WTC11 (cell line): ENCODE measurements around the gene PHRF1. TPM values are rescaled to one million over a fixed set of nuclear protein-coding genes. Genes with fewer than 3 reads are reported as not detected.

Source experiments
- ATAC-seq: fragments of 200-7000 bp; cut with Tn5 transposase; 2 replicates; pipeline ENCODE4 v1.10.0; 2021; ENCODE audit warnings: mild to moderate bottlenecking, moderate library complexity
- CTCF ChIA-PET: fragments of 300-600 bp; sonication (Branson Sonifier 250); formaldehyde crosslinking; loops from one replicate; lab custom pipeline; 2021; ENCODE audit warnings: antibody characterized with exemption; lab: Charles Lee
- POLR2A ChIA-PET: fragments of 350-600 bp; sonication (Branson Sonifier 250); formaldehyde crosslinking; loops from one replicate; lab custom pipeline; 2021; ENCODE audit warnings: antibody characterized with exemption; lab: Charles Lee
- DNase-seq: peaks from one replicate; pipeline ENCODE4 v3.0.0; 2021; ENCODE audit warnings: low spot score
- H3K27ac Mint-ChIP-seq: 2 replicates; pipeline ENCODE4 v1.8.0; 2021; ENCODE audit warnings: mixed read lengths
- H3K27me3 Mint-ChIP-seq: 2 replicates; pipeline ENCODE4 v1.8.0; 2021; ENCODE audit warnings: low read depth, mild to moderate bottlenecking, moderate library complexity, mixed read lengths
- H3K36me3 Mint-ChIP-seq: 2 replicates; pipeline ENCODE4 v1.8.0; 2021; ENCODE audit warnings: mixed read lengths
- H3K4me1 Mint-ChIP-seq: 2 replicates; pipeline ENCODE4 v1.8.0; 2022; ENCODE audit warnings: mixed read lengths
- H3K4me3 Mint-ChIP-seq: 2 replicates; pipeline ENCODE4 v1.8.0; 2021; ENCODE audit warnings: mild to moderate bottlenecking, moderate library complexity, mixed read lengths
- H3K9me3 Mint-ChIP-seq: 2 replicates; pipeline ENCODE4 v1.8.0; 2021; ENCODE audit warnings: mixed read lengths
- CREB1 ChIP-seq: sonication (generic); formaldehyde crosslinking; IDR thresholded peaks from 2 replicates; pipeline ENCODE4 v1.8.0; 2023; ENCODE audit warnings: mild to moderate bottlenecking, missing genetic modification reagents
- ESRRA ChIP-seq: sonication (generic); formaldehyde crosslinking; IDR thresholded peaks from 2 replicates; pipeline ENCODE4 v1.8.1; 2022; ENCODE audit warnings: mild to moderate bottlenecking, missing genetic modification reagents, borderline replicate concordance
- FOXJ3 ChIP-seq: sonication (generic); formaldehyde crosslinking; IDR thresholded peaks from 2 replicates; pipeline ENCODE4 v1.9.0; 2021; ENCODE audit warnings: missing genetic modification reagents, mild to moderate bottlenecking, borderline replicate concordance
- FOXK1 ChIP-seq: sonication (generic); formaldehyde crosslinking; IDR thresholded peaks from 2 replicates; pipeline ENCODE4 v1.8.0; 2022; ENCODE audit warnings: mild to moderate bottlenecking, moderate library complexity, missing genetic modification reagents
- OVOL2 ChIP-seq: fragments of 250-450 bp; sonication (Bioruptor Pico); IDR thresholded peaks from 2 replicates; pipeline ENCODE4 v1.9.0; 2021; ENCODE audit warnings: mild to moderate bottlenecking, borderline replicate concordance
- PRRX2 ChIP-seq: fragments of 250-450 bp; sonication (Bioruptor Pico); IDR thresholded peaks from 2 replicates; pipeline ENCODE4 v1.8.0; 2021; ENCODE audit warnings: mild to moderate bottlenecking
- SMAD4 ChIP-seq: sonication (generic); formaldehyde crosslinking; IDR thresholded peaks from 2 replicates; pipeline ENCODE4 v1.8.0; 2022; ENCODE audit warnings: mild to moderate bottlenecking, missing genetic modification reagents
- TCF7 ChIP-seq: sonication (generic); formaldehyde crosslinking; IDR thresholded peaks from 2 replicates; pipeline ENCODE4 v1.8.0; 2022; ENCODE audit warnings: mild to moderate bottlenecking, low read depth, missing genetic modification reagents, moderate library complexity
- TEAD4 ChIP-seq: sonication (generic); formaldehyde crosslinking; IDR thresholded peaks from 2 replicates; pipeline ENCODE4 v1.8.0; 2022; ENCODE audit warnings: mild to moderate bottlenecking, missing genetic modification reagents
- ZNF138 ChIP-seq: sonication (generic); formaldehyde crosslinking; conservative IDR thresholded peaks from 2 replicates; pipeline ENCODE4 v1.8.1; 2022; ENCODE audit warnings: mild to moderate bottlenecking, moderate library complexity, missing genetic modification reagents
- ZNF232 ChIP-seq: sonication (generic); formaldehyde crosslinking; IDR thresholded peaks from 2 replicates; pipeline ENCODE4 v1.8.0; 2022; ENCODE audit warnings: mild to moderate bottlenecking, missing genetic modification reagents
- ZNF396 ChIP-seq: fragments of 250-450 bp; sonication (Bioruptor Pico); IDR thresholded peaks from 2 replicates; pipeline ENCODE4 v1.8.0; 2021; ENCODE audit warnings: mild to moderate bottlenecking, moderate library complexity, borderline replicate concordance
- total RNA-seq: library from RNA; stranded (reverse); gene quantifications from 3 replicates; pipeline ENCODE4 v1.2.3, GENCODE V29; 2021
- TF ChIP-seq, protein P1 (sequence below): sonication (generic); formaldehyde crosslinking; IDR thresholded peaks from 2 replicates; pipeline ENCODE4 v1.8.1; 2022; ENCODE audit warnings: mild to moderate bottlenecking, moderate library complexity, missing genetic modification reagents
- TF ChIP-seq, protein P2 (sequence below): sonication (generic); formaldehyde crosslinking; IDR thresholded peaks from 2 replicates; pipeline ENCODE4 v1.8.1; 2023; ENCODE audit warnings: mild to moderate bottlenecking, missing genetic modification reagents
- TF ChIP-seq, protein P3 (sequence below): sonication (generic); formaldehyde crosslinking; IDR thresholded peaks from 2 replicates; pipeline ENCODE4 v1.8.0; 2022; ENCODE audit warnings: mild to moderate bottlenecking, missing genetic modification reagents
- TF ChIP-seq, protein P4 (sequence below): fragments of 250-450 bp; sonication (Bioruptor Pico); IDR thresholded peaks from 2 replicates; pipeline ENCODE4 v2.1.2; 2022; ENCODE audit warnings: mild to moderate bottlenecking, moderate library complexity
- TF ChIP-seq, protein P5 (sequence below): sonication (generic); formaldehyde crosslinking; IDR thresholded peaks from 2 replicates; pipeline ENCODE4 v1.8.1; 2023; ENCODE audit warnings: mild to moderate bottlenecking, missing genetic modification reagents
- TF ChIP-seq, protein P6 (sequence below): sonication (generic); formaldehyde crosslinking; IDR thresholded peaks from 2 replicates; pipeline ENCODE4 v1.8.0; 2023; ENCODE audit warnings: mild to moderate bottlenecking, missing genetic modification reagents

PHRF1 gene
- total RNA-seq, 1 experiment from 2014 or later: 46.9 TPM

DNA sequence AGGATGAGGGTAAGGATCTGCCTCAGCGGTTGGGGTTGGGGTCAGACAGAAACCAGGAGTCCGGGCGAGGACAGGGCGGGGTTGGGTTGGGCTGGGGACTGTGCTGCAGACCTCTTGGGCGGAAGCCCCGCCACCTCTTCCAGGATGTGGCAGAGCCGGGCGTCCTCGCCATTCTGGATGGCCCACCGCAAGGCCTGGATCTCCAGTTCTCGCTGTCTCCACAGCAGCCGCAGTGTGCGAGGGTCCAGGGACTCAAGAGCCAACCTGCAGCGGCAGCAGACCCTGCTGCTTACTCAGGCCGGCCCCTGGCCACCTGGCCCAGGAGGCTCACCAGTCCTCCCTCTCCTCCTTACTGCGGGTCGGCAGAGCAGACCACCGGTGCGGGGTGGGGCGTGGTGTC, 17.8 kb upstream of the PHRF1 start:
- ATAC-seq: no peak
- Mint-ChIP-seq H3K27ac (no peak overlapping the region), H3K4me3 (no peak overlapping the region), H3K4me1 (peaks cover 13% of the 10 kb centered on the region), H3K36me3 (no peaks in the 10 kb centered on the region), H3K9me3 (no peaks in the 10 kb centered on the region), H3K27me3 (peaks cover 28% of the 10 kb centered on the region)
- ChIA-PET CTCF (interaction anchor here (1.6 kb wide), 1 partner anchor 170 kb away, joined by 6 read pairs; no protein-coding TSS in a partner anchor), POLR2A (no interaction called here)
- DNase-seq: no peak
- no peak for TF ChIP-seq CREB1 (CRISPR knock-in tag)
- no peak for TF ChIP-seq FOXJ3 (CRISPR knock-in tag)
- TF ChIP-seq ZNF396 (CRISPR knock-in tag): no peak
- TF ChIP-seq, protein P1, sequence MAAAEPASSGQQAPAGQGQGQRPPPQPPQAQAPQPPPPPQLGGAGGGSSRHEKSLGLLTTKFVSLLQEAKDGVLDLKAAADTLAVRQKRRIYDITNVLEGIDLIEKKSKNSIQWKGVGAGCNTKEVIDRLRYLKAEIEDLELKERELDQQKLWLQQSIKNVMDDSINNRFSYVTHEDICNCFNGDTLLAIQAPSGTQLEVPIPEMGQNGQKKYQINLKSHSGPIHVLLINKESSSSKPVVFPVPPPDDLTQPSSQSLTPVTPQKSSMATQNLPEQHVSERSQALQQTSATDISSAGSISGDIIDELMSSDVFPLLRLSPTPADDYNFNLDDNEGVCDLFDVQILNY: no peak
- no peak for TF ChIP-seq TCF7
- TF ChIP-seq ESRRA (CRISPR knock-in tag): no peak
- TF ChIP-seq PRRX2 (CRISPR knock-in tag): no peak
- TF ChIP-seq, protein P2, sequence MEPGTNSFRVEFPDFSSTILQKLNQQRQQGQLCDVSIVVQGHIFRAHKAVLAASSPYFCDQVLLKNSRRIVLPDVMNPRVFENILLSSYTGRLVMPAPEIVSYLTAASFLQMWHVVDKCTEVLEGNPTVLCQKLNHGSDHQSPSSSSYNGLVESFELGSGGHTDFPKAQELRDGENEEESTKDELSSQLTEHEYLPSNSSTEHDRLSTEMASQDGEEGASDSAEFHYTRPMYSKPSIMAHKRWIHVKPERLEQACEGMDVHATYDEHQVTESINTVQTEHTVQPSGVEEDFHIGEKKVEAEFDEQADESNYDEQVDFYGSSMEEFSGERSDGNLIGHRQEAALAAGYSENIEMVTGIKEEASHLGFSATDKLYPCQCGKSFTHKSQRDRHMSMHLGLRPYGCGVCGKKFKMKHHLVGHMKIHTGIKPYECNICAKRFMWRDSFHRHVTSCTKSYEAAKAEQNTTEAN (CRISPR knock-in tag): no peak
- TF ChIP-seq, protein P3, sequence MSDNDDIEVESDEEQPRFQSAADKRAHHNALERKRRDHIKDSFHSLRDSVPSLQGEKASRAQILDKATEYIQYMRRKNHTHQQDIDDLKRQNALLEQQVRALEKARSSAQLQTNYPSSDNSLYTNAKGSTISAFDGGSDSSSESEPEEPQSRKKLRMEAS (CRISPR knock-in tag): no peak
- no peak for TF ChIP-seq SMAD4 (CRISPR knock-in tag)
- TF ChIP-seq, protein P4, sequence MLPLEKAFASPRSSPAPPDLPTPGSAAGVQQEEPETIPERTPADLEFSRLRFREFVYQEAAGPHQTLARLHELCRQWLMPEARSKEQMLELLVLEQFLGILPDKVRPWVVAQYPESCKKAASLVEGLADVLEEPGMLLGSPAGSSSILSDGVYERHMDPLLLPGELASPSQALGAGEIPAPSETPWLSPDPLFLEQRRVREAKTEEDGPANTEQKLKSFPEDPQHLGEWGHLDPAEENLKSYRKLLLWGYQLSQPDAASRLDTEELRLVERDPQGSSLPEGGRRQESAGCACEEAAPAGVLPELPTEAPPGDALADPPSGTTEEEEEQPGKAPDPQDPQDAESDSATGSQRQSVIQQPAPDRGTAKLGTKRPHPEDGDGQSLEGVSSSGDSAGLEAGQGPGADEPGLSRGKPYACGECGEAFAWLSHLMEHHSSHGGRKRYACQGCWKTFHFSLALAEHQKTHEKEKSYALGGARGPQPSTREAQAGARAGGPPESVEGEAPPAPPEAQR: no peak
- no peak for TF ChIP-seq ZNF232 (CRISPR knock-in tag)
- no peak for TF ChIP-seq ZNF138 (CRISPR knock-in tag)
- no peak for TF ChIP-seq OVOL2 (CRISPR knock-in tag)
- TF ChIP-seq, all 79 proteins: peak for 0

DNA sequence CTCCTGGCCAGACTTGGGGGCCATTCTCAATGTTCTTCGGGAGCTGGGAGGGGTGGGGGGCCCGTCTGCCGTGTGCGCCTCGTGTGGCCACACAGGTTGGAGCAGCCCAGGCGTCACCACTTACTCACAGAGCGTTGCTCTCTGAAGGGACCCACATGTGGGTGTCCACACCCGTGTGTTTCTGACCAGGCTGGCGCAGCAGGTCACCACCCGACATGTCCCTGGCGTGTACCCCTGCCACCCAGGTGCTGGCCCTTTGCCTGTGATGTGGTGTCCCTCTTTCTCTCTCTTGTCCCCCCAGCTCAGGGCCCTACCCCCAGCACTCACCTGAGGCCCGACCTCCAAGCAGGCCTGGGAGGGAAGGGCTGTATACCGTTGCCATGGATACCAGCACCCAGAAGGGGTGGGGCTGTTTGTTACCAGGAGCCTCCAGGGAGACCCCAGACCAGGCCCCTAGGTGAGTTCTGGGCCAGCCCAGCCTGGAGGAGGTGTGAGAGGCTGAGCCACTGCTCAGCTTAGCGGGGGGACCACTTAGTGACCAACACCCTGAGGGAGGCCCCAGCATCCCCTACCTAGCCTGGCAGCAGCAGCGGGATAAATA, 17.1 kb upstream of the PHRF1 start:
- Mint-ChIP-seq H3K4me3 (no peak overlapping the region), H3K27me3 (peaks cover 28% of the 10 kb centered on the region), H3K9me3 (no peaks in the 10 kb centered on the region), H3K27ac (no peak overlapping the region), H3K36me3 (0 out of 2 replicates have a peak, but pooled peaks cover 3% of the 10 kb centered on the region), H3K4me1 (peaks cover 16% of the 10 kb centered on the region)
- CTCF ChIA-PET: interaction anchor here (0.6 to 1.9 kb wide), 8 partner anchors 10 to 224 kb away, joined by 3 to 6 read pairs (median 4); partner anchors contain the start of gene PHRF1
- DNase-seq (no peak), ATAC-seq (no peak)
- POLR2A ChIA-PET: interaction anchor here (0.8 to 1.4 kb wide), 2 partner anchors 9 to 17 kb away, joined by 3 to 5 read pairs; no protein-coding TSS in a partner anchor
- TF ChIP-seq, protein P2 (CRISPR knock-in tag): no peak
- TF ChIP-seq ZNF232 (CRISPR knock-in tag): no peak
- no peak for TF ChIP-seq CREB1 (CRISPR knock-in tag)
- TF ChIP-seq SMAD4 (CRISPR knock-in tag): no peak
- no peak for TF ChIP-seq FOXK1 (CRISPR knock-in tag)
- TF ChIP-seq TEAD4 (CRISPR knock-in tag): no peak
- TF ChIP-seq, protein P5, sequence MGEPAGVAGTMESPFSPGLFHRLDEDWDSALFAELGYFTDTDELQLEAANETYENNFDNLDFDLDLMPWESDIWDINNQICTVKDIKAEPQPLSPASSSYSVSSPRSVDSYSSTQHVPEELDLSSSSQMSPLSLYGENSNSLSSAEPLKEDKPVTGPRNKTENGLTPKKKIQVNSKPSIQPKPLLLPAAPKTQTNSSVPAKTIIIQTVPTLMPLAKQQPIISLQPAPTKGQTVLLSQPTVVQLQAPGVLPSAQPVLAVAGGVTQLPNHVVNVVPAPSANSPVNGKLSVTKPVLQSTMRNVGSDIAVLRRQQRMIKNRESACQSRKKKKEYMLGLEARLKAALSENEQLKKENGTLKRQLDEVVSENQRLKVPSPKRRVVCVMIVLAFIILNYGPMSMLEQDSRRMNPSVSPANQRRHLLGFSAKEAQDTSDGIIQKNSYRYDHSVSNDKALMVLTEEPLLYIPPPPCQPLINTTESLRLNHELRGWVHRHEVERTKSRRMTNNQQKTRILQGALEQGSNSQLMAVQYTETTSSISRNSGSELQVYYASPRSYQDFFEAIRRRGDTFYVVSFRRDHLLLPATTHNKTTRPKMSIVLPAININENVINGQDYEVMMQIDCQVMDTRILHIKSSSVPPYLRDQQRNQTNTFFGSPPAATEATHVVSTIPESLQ (CRISPR knock-in tag): no peak
- TF ChIP-seq, protein P6, sequence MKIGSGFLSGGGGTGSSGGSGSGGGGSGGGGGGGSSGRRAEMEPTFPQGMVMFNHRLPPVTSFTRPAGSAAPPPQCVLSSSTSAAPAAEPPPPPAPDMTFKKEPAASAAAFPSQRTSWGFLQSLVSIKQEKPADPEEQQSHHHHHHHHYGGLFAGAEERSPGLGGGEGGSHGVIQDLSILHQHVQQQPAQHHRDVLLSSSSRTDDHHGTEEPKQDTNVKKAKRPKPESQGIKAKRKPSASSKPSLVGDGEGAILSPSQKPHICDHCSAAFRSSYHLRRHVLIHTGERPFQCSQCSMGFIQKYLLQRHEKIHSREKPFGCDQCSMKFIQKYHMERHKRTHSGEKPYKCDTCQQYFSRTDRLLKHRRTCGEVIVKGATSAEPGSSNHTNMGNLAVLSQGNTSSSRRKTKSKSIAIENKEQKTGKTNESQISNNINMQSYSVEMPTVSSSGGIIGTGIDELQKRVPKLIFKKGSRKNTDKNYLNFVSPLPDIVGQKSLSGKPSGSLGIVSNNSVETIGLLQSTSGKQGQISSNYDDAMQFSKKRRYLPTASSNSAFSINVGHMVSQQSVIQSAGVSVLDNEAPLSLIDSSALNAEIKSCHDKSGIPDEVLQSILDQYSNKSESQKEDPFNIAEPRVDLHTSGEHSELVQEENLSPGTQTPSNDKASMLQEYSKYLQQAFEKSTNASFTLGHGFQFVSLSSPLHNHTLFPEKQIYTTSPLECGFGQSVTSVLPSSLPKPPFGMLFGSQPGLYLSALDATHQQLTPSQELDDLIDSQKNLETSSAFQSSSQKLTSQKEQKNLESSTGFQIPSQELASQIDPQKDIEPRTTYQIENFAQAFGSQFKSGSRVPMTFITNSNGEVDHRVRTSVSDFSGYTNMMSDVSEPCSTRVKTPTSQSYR: no peak
- TF ChIP-seq, protein P1: no peak
